Smooth muscle cell (in vitro differentiated cells): ENCODE measurements around the gene SNX27. TPM values are rescaled to one million over a fixed set of nuclear protein-coding genes. Genes with fewer than 3 reads are reported as not detected.

Experiments used
- DNase-seq: peaks from one replicate; lab custom pipeline; 2025; ENCODE audit not compliant: unreplicated experiment; lab: John Stamatoyannopoulos, UW
- H2AFZ ChIP-seq: fragments of 200-600 bp; sonication (generic); 2 replicates; pipeline ENCODE4 v1.6.0; 2016; ENCODE audit warnings: antibody characterized with exemption, low read depth, mild to moderate bottlenecking
- H3F3A ChIP-seq: fragments of 200-600 bp; sonication (generic); 2 replicates; pipeline ENCODE4 v1.6.0; 2017; ENCODE audit warnings: antibody characterized with exemption, low read depth
- H3K27ac ChIP-seq: fragments of 200-600 bp; sonication (generic); 2 replicates; pipeline ENCODE4 v1.5.1; 2016; ENCODE audit warnings: low read depth, mild to moderate bottlenecking
- H3K27me3 ChIP-seq: fragments of 200-600 bp; sonication (generic); 2 replicates; pipeline ENCODE4 v1.6.1; 2016; ENCODE audit warnings: low read depth, mild to moderate bottlenecking
- H3K36me3 ChIP-seq: fragments of 200-600 bp; sonication (generic); 2 replicates; pipeline ENCODE4 v1.5.1; 2016; ENCODE audit warnings: low read depth
- H3K4me1 ChIP-seq: fragments of 200-600 bp; sonication (generic); 2 replicates; pipeline ENCODE4 v1.5.1; 2016; ENCODE audit warnings: low read depth
- H3K4me2 ChIP-seq: fragments of 200-600 bp; sonication (generic); 2 replicates; pipeline ENCODE4 v1.6.0; 2016; ENCODE audit warnings: mild to moderate bottlenecking
- H3K4me3 ChIP-seq: fragments of 200-600 bp; sonication (generic); 2 replicates; pipeline ENCODE4 v1.5.1; 2016; ENCODE audit warnings: mild to moderate bottlenecking
- H3K79me2 ChIP-seq: fragments of 200-600 bp; sonication (generic); 2 replicates; pipeline ENCODE4 v1.6.0; 2016; ENCODE audit warnings: low read depth, mild to moderate bottlenecking
- H3K9ac ChIP-seq: fragments of 200-600 bp; sonication (generic); 2 replicates; pipeline ENCODE4 v1.6.0; 2016; ENCODE audit warnings: low read depth
- H3K9me3 ChIP-seq: fragments of 200-600 bp; sonication (generic); replicated peaks from 2 replicates; pipeline ENCODE4 v1.5.1; 2016; ENCODE audit warnings: low read depth
- H4K20me1 ChIP-seq: fragments of 200-600 bp; sonication (generic); 2 replicates; pipeline ENCODE4 v1.6.0; 2016; ENCODE audit warnings: low read depth
- CTCF ChIP-seq: fragments of 200-600 bp; sonication (generic); IDR thresholded peaks from 2 replicates; pipeline ENCODE4 v1.5.1; 2017; ENCODE audit warnings: borderline replicate concordance, mild to moderate bottlenecking, antibody characterized with exemption; ENCODE audit not compliant: insufficient read depth, poor library complexity, severe bottlenecking
- WGBS: methylation state at CpG from one replicate; pipeline ENCODE4 v1.1.7; 2016; ENCODE audit warnings: low lambda C conversion rate; 5-methylcytosine and 5-hydroxymethylcytosine counted together
- polyA plus RNA-seq: library from polyadenylated mRNA; unstranded; fragments of >200 nt; fragmentation: Nextera tagmentation; extraction: Ambion mirVana; gene quantifications from 2 replicates; pipeline ENCODE4 v1.2.1, GENCODE V29; 2016
- total RNA-seq: library from RNA; depleted of rRNA; stranded (reverse); fragments of >200 nt; gene quantifications from 2 replicates; pipeline ENCODE4 v1.2.3, GENCODE V29; 2014

The SNX27 gene
- total and polyA plus RNA-seq, 2 experiments from 2014 or later: 11.9 to 20.9 TPM

GRCh38 chr1:151686561-151686960 lies 74.7 kb downstream of the SNX27 start:
- Histone ChIP-seq H4K20me1 (no peaks in the 10 kb centered on the region), H3K27me3 (no peaks in the 10 kb centered on the region), H2AFZ (no peak overlapping the region), H3K4me3 (no peak overlapping the region), H3K36me3 (peaks cover 4% of the 10 kb centered on the region), H3K9me3 (no peaks in the 10 kb centered on the region), H3F3A (no peaks in the 10 kb centered on the region), H3K27ac (no peak overlapping the region), H3K79me2 (no peaks in the 10 kb centered on the region), H3K4me2 (no peak overlapping the region), H3K9ac (no peak overlapping the region), H3K4me1 (no peaks in the 10 kb centered on the region)
- no peak for DNase-seq
- TF ChIP-seq CTCF: no peak
- WGBS: 91% methylated on average over 2 of the region's 2 CpGs

GRCh38 chr1:151689494-151689893 lies 77.6 kb downstream of the SNX27 start:
- no peak for TF ChIP-seq CTCF

GRCh38 chr1:151692226-151692625 lies 80.4 kb downstream of the SNX27 start:
- no peak for TF ChIP-seq CTCF
- no peaks in the 10 kb centered on the region for H4K20me1 ChIP-seq
- no peak overlapping the region for H3K4me2 ChIP-seq
- H3K9ac ChIP-seq: no peak overlapping the region
- no peak overlapping the region for H3K4me3 ChIP-seq
- H2AFZ ChIP-seq: no peak overlapping the region
- H3K36me3 ChIP-seq: peaks cover 10% of the 10 kb centered on the region
- H3K27ac ChIP-seq: no peak overlapping the region
- no peak for DNase-seq
- H3K9me3 ChIP-seq: no peaks in the 10 kb centered on the region
- no peaks in the 10 kb centered on the region for H3F3A ChIP-seq
- H3K4me1 ChIP-seq: no peaks in the 10 kb centered on the region
- H3K27me3 ChIP-seq: no peaks in the 10 kb centered on the region
- H3K79me2 ChIP-seq: no peaks in the 10 kb centered on the region
- WGBS: 90% methylated on average over 3 of the region's 3 CpGs

More at GRCh38 chr1:151689494-151689893, 77.6 kb downstream of the SNX27 start:
- H3K9me3 ChIP-seq: no peaks in the 10 kb centered on the region
- H3K9ac ChIP-seq: no peak overlapping the region
- H3K4me1 ChIP-seq: no peaks in the 10 kb centered on the region
- no peaks in the 10 kb centered on the region for H3K79me2 ChIP-seq
- WGBS: 90% methylated on average over 4 of the region's 4 CpGs
- H3K27me3 ChIP-seq: no peaks in the 10 kb centered on the region
- DNase-seq: no peak
- peaks cover 6% of the 10 kb centered on the region for H3K36me3 ChIP-seq
- H3K27ac ChIP-seq: no peak overlapping the region
- no peak overlapping the region for H3K4me3 ChIP-seq
- no peaks in the 10 kb centered on the region for H3F3A ChIP-seq
- H3K4me2 ChIP-seq: no peak overlapping the region
- H2AFZ ChIP-seq: no peak overlapping the region
- H4K20me1 ChIP-seq: no peaks in the 10 kb centered on the region

- H3K4me2 ChIP-seq: no peak overlapping the region
- H4K20me1 ChIP-seq: no peaks in the 10 kb centered on the region
- H3K79me2 ChIP-seq: no peaks in the 10 kb centered on the region
- H3F3A ChIP-seq: no peaks in the 10 kb centered on the region
- no peaks in the 10 kb centered on the region for H3K9me3 ChIP-seq
- no peaks in the 10 kb centered on the region for H3K4me1 ChIP-seq
- H3K27me3 ChIP-seq: no peaks in the 10 kb centered on the region
- 82% methylated on average over 4 of the region's 4 CpGs for WGBS
- H3K27ac ChIP-seq: no peak overlapping the region
- peaks cover 10% of the 10 kb centered on the region for H3K36me3 ChIP-seq
- H2AFZ ChIP-seq: no peak overlapping the region
- no peak overlapping the region for H3K9ac ChIP-seq
- TF ChIP-seq CTCF: peak; percentile 43
- DNase-seq: no peak
- H3K4me3 ChIP-seq: no peak overlapping the region
Measured at GRCh38 chr1:151693057-151693651, 81.3 kb downstream of the SNX27 start.
